Anterior cingulate cortex (tissue), 58 donors: ENCODE data around the gene SPATS2.
"Not testable (repeated sequence)": the region's sequence is repeated elsewhere in the genome, so short reads cannot be mapped to it uniquely, and the experiment has no call there.

Experiments used
- DNase-seq, 58 donors: peaks; one replicate each; lab custom pipeline; 2025; lab: John Stamatoyannopoulos, UW

SPATS2 gene

DNA sequence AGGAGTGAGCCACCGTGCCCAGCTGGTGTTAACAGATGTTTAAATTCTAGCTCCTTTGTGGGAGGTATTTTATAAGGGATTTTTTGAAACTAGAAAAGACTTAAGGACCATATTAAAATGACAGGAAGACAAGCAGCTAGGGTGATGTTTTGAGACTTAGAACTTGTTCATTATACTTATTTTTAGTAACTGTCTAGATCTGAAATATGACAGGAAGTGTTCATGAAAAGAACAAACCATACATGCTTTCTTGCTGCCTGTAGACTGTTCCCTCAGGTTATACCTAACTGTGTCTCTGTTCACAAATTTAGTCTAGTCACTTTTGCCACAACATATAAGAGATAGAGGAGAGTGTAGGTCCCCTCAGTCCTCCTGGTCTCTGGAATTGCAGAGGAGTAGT, 134.6 kb downstream of the SPATS2 start:
- no peak for DNase-seq

- DNase-seq, result no peak
Measured at GRCh38 chr12:49502590-49502989, 135.3 kb downstream of the SPATS2 start.

DNA sequence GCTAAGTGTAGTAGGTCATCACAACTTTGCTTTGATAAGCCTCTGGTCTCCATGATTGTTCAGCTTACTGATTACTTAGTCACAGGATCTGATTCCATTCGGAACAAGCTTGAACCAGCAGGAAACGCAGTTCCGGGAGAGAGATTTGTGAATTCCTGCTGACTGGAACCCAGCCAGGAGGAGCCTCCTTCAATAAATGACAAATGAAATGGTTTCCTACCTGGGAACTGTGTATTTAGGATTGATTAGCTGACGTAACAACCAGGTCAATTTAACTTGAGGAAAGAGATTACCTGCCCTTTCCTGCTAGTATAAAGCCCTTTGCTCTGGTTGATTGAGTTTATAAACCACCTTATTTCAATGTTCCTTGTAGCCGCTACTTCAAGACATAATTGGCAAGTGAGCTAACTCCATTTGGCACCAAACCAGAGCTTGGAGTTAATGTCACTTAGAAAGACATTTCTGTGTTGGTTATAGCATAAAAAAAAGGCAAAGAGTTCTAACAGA, 136.5 kb downstream of the SPATS2 start:
- DNase-seq, result no peak

GRCh38 chr12:49505672-49506071, 138.4 kb downstream of the SPATS2 start:
- DNase-seq, result no peak

GRCh38 chr12:49507139-49507538, 139.9 kb downstream of the SPATS2 start:
- no peak for DNase-seq

- DNase-seq, result not testable (repeated sequence)
Measured at GRCh38 chr12:49509681-49510080, 142.4 kb downstream of the SPATS2 start.

DNA sequence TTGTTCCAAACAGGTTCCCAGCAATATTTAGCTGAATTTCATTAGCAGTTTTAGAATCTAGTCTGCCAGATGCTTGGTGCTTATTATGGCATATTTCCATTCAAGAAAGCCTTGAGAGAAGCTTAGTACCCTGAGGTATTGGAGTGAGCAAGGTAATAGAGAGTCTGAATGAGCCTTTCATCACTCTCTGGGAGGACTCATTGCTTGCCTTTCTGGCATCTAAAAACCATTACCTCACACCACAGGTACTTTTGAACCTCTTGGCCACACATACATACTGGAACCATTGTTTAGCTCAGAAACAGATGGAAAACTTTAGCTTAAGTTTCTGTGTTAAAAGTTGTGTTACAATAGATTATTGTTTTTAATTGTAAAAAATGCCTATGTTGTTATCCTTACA, 144.1 kb downstream of the SPATS2 start:
- no peak for DNase-seq

DNA sequence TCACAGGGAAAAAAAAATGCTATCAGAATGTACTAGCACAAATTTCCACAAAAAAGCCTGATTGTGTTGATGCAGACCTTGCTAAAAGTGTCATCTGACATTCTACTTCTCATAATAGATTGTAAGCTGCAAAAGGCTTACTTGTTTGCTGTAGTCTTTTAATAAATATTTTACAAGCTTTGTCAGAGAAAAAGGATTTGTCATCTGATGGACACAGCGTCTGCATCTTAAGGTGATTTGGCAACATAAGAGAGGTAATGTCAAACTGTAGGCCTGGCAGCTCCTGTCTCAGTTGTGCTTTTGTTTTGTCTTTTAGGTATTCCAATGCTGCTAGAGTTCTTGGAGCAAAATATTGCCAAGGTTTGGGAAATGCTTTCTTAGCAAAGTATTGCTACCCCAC, 145.3 kb downstream of the SPATS2 start:
- no peak for DNase-seq

DNA sequence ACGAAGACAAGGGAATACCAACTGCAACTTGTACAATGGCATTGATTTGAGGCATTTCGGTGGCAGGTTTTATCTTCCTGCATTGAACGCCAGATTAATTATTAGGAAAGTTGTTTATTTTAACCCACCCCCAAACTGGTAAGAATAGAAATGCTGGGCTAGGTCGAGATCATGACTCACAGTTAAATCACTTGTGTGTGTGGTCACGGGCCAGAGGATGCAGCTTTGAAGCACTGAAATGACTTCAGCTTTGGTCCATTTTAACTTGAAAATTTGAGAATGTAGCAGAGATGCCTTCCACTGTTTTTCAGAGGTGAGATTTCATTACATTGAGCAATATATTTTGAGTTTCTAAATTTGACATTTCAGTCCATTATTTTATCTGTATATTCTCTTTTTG, 148.0 kb downstream of the SPATS2 start:
- DNase-seq, result no peak

DNA sequence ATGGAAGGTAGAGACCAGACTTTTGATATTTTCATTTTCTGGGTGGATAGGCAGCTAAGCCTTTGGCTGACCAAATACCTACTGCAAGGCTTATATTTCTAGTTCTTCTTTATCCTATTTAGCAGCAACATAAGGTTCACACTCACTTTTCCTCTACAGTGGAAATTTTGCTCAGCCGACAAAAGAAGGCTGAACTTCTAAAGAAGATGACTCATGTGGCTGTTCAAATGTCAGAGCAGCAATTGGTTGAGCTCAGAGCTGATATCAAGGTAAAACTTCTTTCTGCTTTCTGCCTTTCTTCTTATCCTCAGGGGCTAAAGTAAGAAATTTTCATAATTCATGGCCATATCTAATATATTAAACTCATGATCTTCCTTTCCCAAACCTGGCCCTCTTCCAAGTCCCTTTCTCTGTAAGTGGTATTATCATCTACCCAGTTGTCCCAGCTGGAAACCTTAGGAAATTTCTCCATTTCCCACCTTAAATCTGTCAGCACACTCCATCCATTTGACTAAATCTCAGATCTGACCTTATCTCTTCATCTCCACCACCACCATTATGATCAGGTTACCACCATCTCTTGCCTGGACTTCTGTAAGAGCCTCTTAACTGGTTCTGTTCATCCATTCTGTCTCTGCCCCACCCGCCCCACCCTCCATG, 151.8 kb downstream of the SPATS2 start:
- no peak for DNase-seq

- DNase-seq, result no peak
Measured at GRCh38 chr12:49519574-49519936, 152.3 kb downstream of the SPATS2 start.

- DNase-seq, result peak in 7 of 58 donors; percentile 16 to 46 (median 19)
Measured at GRCh38 chr12:49521389-49521788, 154.1 kb downstream of the SPATS2 start.

GRCh38 chr12:49524660-49525324, 157.5 kb downstream of the SPATS2 start:
- no peak for DNase-seq

DNA sequence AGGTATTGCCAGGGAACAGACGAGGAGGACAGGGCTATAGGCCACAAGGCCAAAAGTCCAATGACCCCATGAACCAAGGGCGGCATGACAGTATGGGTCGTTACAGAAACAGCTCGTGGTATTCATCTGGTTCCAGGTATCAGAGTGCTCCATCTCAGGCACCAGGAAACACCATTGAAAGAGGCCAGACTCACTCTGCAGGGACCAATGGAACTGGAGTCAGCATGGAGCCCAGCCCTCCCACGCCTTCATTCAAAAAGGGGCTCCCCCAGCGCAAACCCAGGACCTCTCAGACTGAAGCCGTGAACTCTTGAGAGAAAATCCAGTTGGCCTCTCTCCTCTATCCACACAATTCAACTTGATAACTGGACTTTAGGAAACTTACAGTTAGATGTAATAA, 158.7 kb downstream of the SPATS2 start:
- no peak for DNase-seq

DNA sequence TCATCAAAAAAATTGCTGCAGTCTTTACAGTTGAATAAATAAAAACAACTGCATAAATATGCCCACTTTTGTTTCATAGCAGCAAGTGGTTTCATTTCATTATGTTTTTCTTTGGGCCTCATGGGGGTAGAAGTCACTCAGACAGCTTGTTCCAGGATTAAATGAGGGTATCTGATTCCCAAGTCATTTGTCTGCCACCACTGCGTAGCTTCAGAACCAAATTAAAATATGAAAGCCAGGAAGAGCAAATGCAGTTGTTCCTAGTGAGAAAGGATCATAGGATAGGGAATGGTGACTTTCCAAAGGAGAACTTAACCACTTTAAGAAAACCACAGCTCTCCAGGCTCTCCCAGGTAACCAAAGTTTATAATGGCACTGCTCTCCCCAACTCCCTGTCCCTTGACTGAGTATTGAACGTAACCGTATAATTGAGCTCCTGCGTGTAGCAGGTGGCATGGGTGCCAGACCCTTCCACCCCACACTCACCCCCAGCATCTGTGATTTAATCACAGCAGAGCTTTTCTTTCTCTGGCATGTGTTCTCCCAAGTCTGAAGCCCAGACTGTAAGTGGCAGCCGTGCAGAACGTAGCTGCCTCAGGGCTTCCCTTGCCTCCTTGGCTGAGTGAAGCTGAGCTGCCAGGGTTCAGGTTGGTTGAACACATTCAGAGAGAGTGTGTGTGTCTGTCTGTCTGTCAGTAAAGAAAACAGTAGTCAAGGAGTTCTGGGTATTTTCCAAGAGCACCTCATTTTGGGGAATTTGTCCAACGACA, 160.3 kb downstream of the SPATS2 start:
- DNase-seq, result no peak

DNA sequence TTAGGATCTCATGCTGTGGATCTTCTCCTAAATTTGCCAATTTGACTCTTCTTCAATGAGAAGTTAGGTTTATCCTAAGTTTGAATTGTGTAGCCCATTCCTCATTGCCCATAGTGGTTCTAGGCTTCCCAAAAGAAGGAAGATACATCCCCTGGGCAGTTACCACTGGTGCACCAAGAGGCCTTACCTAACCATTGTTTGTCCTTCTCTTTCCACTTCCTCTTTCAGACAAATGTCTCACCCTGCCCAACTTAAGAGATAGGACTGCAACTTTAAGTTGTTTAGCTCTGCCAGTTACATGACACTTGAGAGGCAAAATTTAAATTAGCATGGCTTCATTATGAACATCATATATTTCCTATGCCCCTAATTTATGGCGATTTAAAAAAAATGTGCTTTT, 162.2 kb downstream of the SPATS2 start:
- no peak for DNase-seq

DNA sequence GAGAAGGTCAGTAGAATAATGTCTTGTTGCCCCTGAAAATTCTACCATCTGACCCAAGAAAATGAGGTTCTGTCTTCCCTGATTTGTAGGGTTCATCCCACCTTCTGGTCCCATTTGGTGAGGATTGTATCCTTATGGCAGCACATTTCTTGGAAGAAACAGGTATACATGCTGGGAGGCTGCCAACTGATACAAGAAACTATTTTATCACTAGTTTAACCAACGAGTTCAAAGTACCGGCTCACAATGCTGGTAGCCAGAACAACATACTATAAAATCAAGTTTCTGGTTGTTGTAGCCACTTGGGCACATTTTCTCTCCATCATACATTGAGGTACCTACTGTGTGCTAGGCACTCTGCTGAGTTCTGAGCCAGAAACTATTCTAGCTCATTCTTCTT, 164.5 kb downstream of the SPATS2 start:
- DNase-seq, result no peak

DNA sequence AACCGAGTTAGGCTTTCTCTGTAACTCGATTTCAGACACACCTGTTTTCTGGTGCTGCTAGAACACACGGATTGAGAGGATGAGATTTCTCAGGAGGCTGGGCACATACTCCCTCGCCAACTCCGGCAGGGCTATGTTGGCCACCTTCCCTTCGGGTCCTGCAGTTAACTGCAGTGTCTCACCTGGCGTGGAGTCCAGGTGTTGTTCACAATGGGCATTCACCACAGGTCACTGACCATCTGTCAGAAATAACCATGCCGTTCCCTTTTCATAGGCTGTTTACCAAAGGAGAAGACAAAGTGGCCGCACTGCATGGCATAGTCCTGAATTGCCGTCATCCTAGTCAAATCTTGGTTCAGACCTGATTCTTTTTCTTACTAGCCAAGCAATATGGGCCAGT, 166.1 kb downstream of the SPATS2 start:
- no peak for DNase-seq

DNA sequence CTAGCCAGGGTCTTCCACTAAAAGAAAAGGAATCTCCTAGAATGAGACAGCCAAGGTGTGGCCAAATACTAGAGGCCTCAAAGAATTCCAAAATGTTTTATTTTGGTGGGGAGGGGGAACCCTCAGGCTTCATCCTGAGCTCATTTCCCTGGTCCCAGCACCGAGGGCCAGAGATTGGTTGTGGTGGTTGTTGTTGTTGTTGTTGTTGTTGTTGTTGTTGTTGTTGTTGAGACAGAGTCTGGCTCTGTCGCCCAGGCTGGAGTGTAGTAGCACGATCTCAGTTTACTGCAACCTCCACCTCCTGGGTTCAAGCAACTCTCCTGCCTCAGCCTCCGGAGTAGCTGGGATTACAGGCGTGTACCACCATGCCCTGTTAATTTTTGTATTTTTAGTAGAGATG, 166.9 kb downstream of the SPATS2 start:
- DNase-seq, result not testable (repeated sequence)

DNA sequence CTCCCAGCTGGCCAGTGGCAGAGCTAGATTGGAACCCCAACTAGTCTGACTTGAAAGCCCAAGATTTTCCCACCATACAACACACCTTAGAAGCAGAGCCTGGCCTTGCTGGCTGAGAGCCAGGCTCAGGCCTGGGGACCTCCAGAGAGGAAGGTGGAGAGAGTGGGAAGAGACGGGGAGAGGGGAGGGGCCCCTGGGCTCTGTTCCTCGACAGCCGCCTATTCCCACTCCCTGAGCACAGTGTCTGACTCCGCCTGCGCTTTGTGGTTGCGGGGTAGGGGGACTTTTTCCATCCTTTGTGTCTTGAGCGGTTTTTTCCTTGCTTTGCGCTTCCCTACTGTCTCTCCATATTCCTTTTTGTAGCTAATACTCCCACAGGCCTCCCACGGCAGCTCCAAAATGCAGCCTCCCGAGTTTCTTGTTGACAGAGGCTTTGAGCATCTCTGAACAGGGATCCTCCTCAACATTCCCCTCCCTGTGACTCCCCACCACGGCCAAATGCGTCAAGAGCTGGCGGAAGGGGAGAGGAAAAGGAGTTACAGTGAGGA, 167.5 kb downstream of the SPATS2 start:
- DNase-seq, result peak in 1 of 58 donors; percentile 47

GRCh38 chr12:49535921-49536525, 168.8 kb downstream of the SPATS2 start:
- no peak for DNase-seq
